ENCODE measurements around the gene MYH9.

Gene MYH9

DNA sequence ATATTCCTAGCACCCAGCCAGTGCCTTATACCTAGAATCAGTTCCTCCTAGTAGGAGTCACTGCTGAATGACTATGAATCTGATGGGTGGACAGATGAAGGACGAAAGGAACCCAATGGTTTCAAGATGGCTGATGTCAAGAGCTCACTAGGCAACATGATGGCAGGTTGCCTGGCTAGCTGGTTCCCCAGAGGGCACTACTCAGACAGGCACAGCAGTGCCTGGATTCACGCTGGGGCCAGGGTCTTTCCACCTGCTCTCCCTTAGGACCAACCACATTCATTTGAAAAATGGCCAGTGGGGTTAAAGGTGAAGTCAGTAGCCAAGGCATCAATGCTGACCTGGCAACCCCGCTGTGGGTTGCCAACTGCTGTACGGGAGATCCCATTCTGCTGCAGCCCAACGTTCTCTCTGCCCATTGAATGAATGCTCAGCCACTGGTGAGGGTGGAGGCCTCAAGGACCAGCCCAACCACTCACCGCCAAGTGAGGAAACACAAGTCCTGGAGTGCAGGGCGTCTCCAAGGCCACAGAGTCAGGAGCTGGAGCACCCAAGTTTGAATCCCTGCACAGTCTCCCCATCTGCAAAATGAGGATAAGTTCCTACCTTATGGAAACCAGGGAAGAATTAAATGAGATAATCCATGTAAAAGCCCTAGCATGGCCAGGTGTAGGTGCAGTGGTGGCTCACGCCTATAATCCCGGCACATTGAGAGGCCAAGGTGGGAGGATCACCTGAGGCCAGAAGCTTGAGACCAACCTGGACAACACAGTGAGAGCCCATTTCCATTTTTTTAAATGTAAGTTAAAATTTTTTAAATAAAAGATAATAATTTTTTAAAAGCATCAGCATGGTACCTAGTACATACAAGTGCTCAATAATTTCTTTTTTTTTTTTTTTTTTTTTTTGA lies 12.4 kb downstream of the MYH9 start:
- peak overlapping the region; percentile 92 for H3K27ac ChIP-seq
- no peak for DNase-seq (ENCODE audit: low spot score)
- ChIA-PET POLR2A (ENCODE audit: low non-redundant PET) (interaction anchor here (0.6 kb wide), 1 partner anchor 10 kb away, joined by 4 read pairs; no protein-coding TSS in a partner anchor), CTCF (no interaction called here)
- TF ChIP-seq CTCF (conservative IDR thresholded peaks at IDR 0.05; ENCODE audit: low read depth), result no peak

DNA sequence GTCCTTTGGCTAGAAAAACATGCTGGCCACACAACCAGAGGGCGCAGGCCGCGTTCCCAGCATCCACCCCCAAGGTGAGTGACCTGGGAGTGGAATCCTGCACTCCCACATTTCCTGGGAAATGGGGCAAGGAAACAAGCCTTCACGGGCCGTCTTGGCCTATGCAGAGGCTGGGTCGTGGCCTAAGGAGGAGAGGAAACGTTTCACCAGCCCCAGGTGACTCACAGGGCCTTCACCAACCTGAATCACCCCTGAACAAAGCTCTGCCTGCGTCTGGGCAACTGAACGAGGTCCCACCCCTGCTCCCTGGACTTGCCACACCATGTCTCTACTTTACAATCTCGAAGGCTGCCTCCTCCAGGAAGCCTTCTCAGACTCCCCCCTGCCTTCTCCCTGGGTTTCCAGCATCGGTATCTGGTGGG lies 13.2 kb downstream of the MYH9 start:
- POLR2A ChIA-PET (ENCODE audit: low non-redundant PET), result interaction anchor here (0.6 kb wide), 1 partner anchor 10 kb away, joined by 4 read pairs; no protein-coding TSS in a partner anchor
- H3K27ac ChIP-seq, result peak overlapping the region; percentile 92
- peak; percentile 81 for DNase-seq (ENCODE audit: low spot score)
- CTCF ChIA-PET, result no interaction called here
- TF ChIP-seq CTCF (conservative IDR thresholded peaks at IDR 0.05; ENCODE audit: low read depth), result no peak

GRCh38 chr22:36373258-36373579 lies 14.5 kb downstream of the MYH9 start:
- peak overlapping the region; percentile 92 for H3K27ac ChIP-seq
- no peak for DNase-seq (ENCODE audit: low spot score)
- TF ChIP-seq CTCF (conservative IDR thresholded peaks at IDR 0.05; ENCODE audit: low read depth), result no peak
- CTCF ChIA-PET, result interaction anchor here (1.0 kb wide), 1 partner anchor 98 kb away, joined by 3 read pairs; no protein-coding TSS in a partner anchor
- POLR2A ChIA-PET (ENCODE audit: low non-redundant PET), result no interaction called here

GRCh38 chr22:36371920-36372319 lies 15.8 kb downstream of the MYH9 start:
- DNase-seq (ENCODE audit: low spot score), result no peak
- peak overlapping the region; percentile 92 for H3K27ac ChIP-seq
- ChIA-PET POLR2A (ENCODE audit: low non-redundant PET) (no interaction called here), CTCF (no interaction called here)
- no peak for TF ChIP-seq CTCF (conservative IDR thresholded peaks at IDR 0.05; ENCODE audit: low read depth)

- H3K27ac ChIP-seq, result peak overlapping the region; percentile 92
- no peak for DNase-seq (ENCODE audit: low spot score)
- no peak for TF ChIP-seq CTCF (conservative IDR thresholded peaks at IDR 0.05; ENCODE audit: low read depth)
- ChIA-PET CTCF (interaction anchor here (0.9 kb wide), 1 partner anchor 100 kb away, joined by 5 read pairs; no protein-coding TSS in a partner anchor), POLR2A (ENCODE audit: low non-redundant PET) (no interaction called here)
Observed at GRCh38 chr22:36369922-36370791, 17.6 kb downstream of the MYH9 start.
